HepG2 (cell line): ENCODE measurements around the gene ZC2HC1B. TPM values are rescaled to one million over a fixed set of nuclear protein-coding genes. Genes with fewer than 3 reads are reported as not detected.

Experiments
- DPF2 ChIP-seq: sonication (generic); formaldehyde crosslinking; IDR thresholded peaks from 2 replicates; pipeline ENCODE4 v1.4.0; 2020; ENCODE audit warnings: mild to moderate bottlenecking, low read depth, missing genetic modification reagents, borderline replicate concordance
- E2F2 ChIP-seq: sonication (generic); formaldehyde crosslinking; IDR thresholded peaks from 2 replicates; pipeline ENCODE4 v1.4.0; 2020; ENCODE audit warnings: missing genetic modification reagents, borderline replicate concordance
- ELK4 ChIP-seq: sonication (generic); formaldehyde crosslinking; IDR thresholded peaks from 2 replicates; pipeline ENCODE4 v1.9.0; 2021; ENCODE audit warnings: missing genetic modification reagents, borderline replicate concordance
- GABPA ChIP-seq, 2 experiments: IDR thresholded peaks; 2 replicates each; pipeline ENCODE4 v1.6.1; 2011 to 2016; ENCODE audit warnings: low read depth in 2 of 2, low read length in 1 of 2, missing biosample characterization in 1 of 2, missing genetic modification characterization in 1 of 2
- GABPB1 ChIP-seq: IDR thresholded peaks from 2 replicates; pipeline ENCODE4 v1.6.1; 2016; ENCODE audit warnings: mild to moderate bottlenecking, missing genetic modification reagents, moderate library complexity, missing compliant biosample characterization
- HMGXB3 ChIP-seq: sonication (generic); formaldehyde crosslinking; IDR thresholded peaks from 2 replicates; pipeline ENCODE4 v1.4.0; 2020; ENCODE audit warnings: missing genetic modification reagents, borderline replicate concordance
- KDM1A ChIP-seq: IDR thresholded peaks from 2 replicates; pipeline ENCODE4 v1.6.1; 2016; ENCODE audit warnings: missing compliant biosample characterization
- NCOA2 ChIP-seq: sonication (generic); formaldehyde crosslinking; IDR thresholded peaks from 2 replicates; pipeline ENCODE4 v1.8.0; 2022; ENCODE audit warnings: inconsistent platforms
- TBX2 ChIP-seq: sonication (generic); formaldehyde crosslinking; IDR thresholded peaks from 2 replicates; pipeline ENCODE4 v1.5.0; 2020; ENCODE audit warnings: missing genetic modification reagents, mild to moderate bottlenecking, borderline replicate concordance
- ZFP41 ChIP-seq: sonication (generic); formaldehyde crosslinking; IDR thresholded peaks from 2 replicates; pipeline ENCODE4 v1.4.0; 2020; ENCODE audit warnings: mild to moderate bottlenecking, missing genetic modification reagents, borderline replicate concordance
- ZFP82 ChIP-seq: sonication (generic); formaldehyde crosslinking; IDR thresholded peaks from 2 replicates; pipeline ENCODE4 v1.5.1; 2020; ENCODE audit warnings: mild to moderate bottlenecking, missing genetic modification reagents, borderline replicate concordance
- ZMYM2 ChIP-seq: sonication (generic); formaldehyde crosslinking; IDR thresholded peaks from 2 replicates; pipeline ENCODE4 v1.8.0; 2022; ENCODE audit warnings: mild to moderate bottlenecking, missing genetic modification reagents
- ZNF136 ChIP-seq: sonication (generic); formaldehyde crosslinking; IDR thresholded peaks from 2 replicates; pipeline ENCODE4 v1.8.1; 2022; ENCODE audit warnings: low read depth, mild to moderate bottlenecking, moderate library complexity, missing genetic modification reagents
- ZNF296 ChIP-seq: sonication (generic); formaldehyde crosslinking; conservative IDR thresholded peaks from 2 replicates; pipeline ENCODE4 v1.5.0; 2020; ENCODE audit warnings: mild to moderate bottlenecking, missing genetic modification reagents
- ZNF414 ChIP-seq: sonication (generic); formaldehyde crosslinking; IDR thresholded peaks from 2 replicates; pipeline ENCODE4 v1.5.0; 2020; ENCODE audit warnings: missing genetic modification reagents
- ZNF766 ChIP-seq: sonication (generic); formaldehyde crosslinking; IDR thresholded peaks from 2 replicates; pipeline ENCODE4 v1.5.0; 2020; ENCODE audit warnings: missing genetic modification reagents, borderline replicate concordance
- ZNF770 ChIP-seq: sonication (generic); formaldehyde crosslinking; IDR thresholded peaks from 2 replicates; pipeline ENCODE4 v1.5.0; 2020; ENCODE audit warnings: mild to moderate bottlenecking, missing genetic modification reagents
- ZNF781 ChIP-seq: sonication (generic); formaldehyde crosslinking; IDR thresholded peaks from 2 replicates; pipeline ENCODE4 v1.5.1; 2020; ENCODE audit warnings: borderline replicate concordance, mild to moderate bottlenecking, missing genetic modification reagents; ENCODE audit errors: not compliant biosample characterization
- polyA plus RNA-seq, 8 experiments: library from polyadenylated mRNA; depleted of rRNA in 3 of 8; stranded (reverse) in 7 of 8; unstranded in 1 of 8; fragments of >200 nt; fragmentation: Illumina TruSeq in 4 of 8; extraction: Trizol in 4 of 8; gene quantifications; 2 replicates each; pipeline versions ENCODE4 v1.2.1 to v1.2.3, GENCODE V29; 2011 to 2016; ENCODE audit warnings: low read depth in 4 of 8, missing spikeins in 1 of 8, mixed read lengths in 1 of 8; ENCODE audit not compliant: insufficient read depth in 1 of 8
- total RNA-seq, 5 experiments: library from RNA; depleted of rRNA; stranded (reverse); fragments of >200 nt; fragmentation: Illumina TruSeq; extraction: Trizol; gene quantifications; 2 replicates each; pipeline ENCODE4 v1.2.3, GENCODE V29; 2016; ENCODE audit warnings: low read depth in 1 of 5

ZC2HC1B gene
- total and polyA plus RNA-seq, 2 of the 13 experiments (the other 11 are each of a cell fraction or from before 2014, with no cell fraction given): not detected

GRCh38 chr6:143842902-143843676 lies 21.2 kb upstream of the ZC2HC1B start, which contains the start of gene LTV1 (continued):
- TF ChIP-seq HMGXB3 (CRISPR knock-in tag) (peak; percentile 95), GABPA (IDR thresholded peaks at IDR 0.05; ENCODE audit: low read depth, low read length) (peak; percentile 81), GABPA (CRISPR knock-in tag; IDR thresholded peaks at IDR 0.05; ENCODE audit: low read depth) (peak; percentile 96), ZNF136 (peak; percentile 91; the same call in 1 of the 2 replicates), KDM1A (CRISPR knock-in tag) (peak; percentile 61; the same call in 1 of the 2 replicates), E2F2 (CRISPR knock-in tag) (peak; percentile 99; the same call in 1 of the 2 replicates), ZFP82 (CRISPR knock-in tag) (no peak; the same call in 1 of the 2 replicates), ELK4 (CRISPR knock-in tag) (peak; percentile 95; the same call in 1 of the 2 replicates), ZFP41 (peak; percentile 96), TBX2 (CRISPR knock-in tag) (peak; percentile 97), ZNF414 (peak; percentile 99), ZNF781 (peak; percentile 100), ZNF770 (CRISPR knock-in tag) (peak; percentile 91), ZNF766 (CRISPR knock-in tag) (peak; percentile 98), NCOA2 (CRISPR knock-in tag) (peak; percentile 82), ZMYM2 (CRISPR knock-in tag) (peak; percentile 94), GABPB1 (CRISPR knock-in tag) (peak; percentile 99), DPF2 (peak; percentile 50), ZNF296 (CRISPR knock-in tag) (peak; percentile 71; the same call in 1 of the 2 replicates)
